Activated T-cell treated with anti-CD3 and anti-CD28 coated beads for 4 hours (primary cell): Measurements from ENCODE around the gene OR2AJ1.

ENCODE experiments used
- DNase-seq: peaks from one replicate; pipeline ENCODE4 v3.0.0-alpha.2; 2020

OR2AJ1 gene

GRCh38 chr1:247924868-247925267 lies at the start of gene OR2AJ1:
Gene OR2AJ1, plus strand, starts transcription at chr1:247924889. Its CDS starts 8,880 bp downstream, at chr1:247933769.
- DNase-seq, result no peak

- DNase-seq, result no peak
Observed at GRCh38 chr1:247883346-247883745, 41.3 kb upstream of the OR2AJ1 start.

- DNase-seq, result no peak
Observed at GRCh38 chr1:247884797-247885413, 39.8 kb upstream of the OR2AJ1 start.

- no peak for DNase-seq
Observed at GRCh38 chr1:247895163-247895637, 29.5 kb upstream of the OR2AJ1 start, which contains the start of gene OR2W3. Gene OR2W3, plus strand, starts transcription at chr1:247895587. Its CDS starts 0 bp downstream, at chr1:247895587.

DNA sequence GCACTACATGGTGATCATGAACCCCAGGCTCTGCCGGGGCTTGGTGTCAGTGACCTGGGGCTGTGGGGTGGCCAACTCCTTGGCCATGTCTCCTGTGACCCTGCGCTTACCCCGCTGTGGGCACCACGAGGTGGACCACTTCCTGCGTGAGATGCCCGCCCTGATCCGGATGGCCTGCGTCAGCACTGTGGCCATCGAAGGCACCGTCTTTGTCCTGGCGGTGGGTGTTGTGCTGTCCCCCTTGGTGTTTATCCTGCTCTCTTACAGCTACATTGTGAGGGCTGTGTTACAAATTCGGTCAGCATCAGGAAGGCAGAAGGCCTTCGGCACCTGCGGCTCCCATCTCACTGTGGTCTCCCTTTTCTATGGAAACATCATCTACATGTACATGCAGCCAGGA lies 28.7 kb upstream of the OR2AJ1 start:
- DNase-seq, result no peak

DNA sequence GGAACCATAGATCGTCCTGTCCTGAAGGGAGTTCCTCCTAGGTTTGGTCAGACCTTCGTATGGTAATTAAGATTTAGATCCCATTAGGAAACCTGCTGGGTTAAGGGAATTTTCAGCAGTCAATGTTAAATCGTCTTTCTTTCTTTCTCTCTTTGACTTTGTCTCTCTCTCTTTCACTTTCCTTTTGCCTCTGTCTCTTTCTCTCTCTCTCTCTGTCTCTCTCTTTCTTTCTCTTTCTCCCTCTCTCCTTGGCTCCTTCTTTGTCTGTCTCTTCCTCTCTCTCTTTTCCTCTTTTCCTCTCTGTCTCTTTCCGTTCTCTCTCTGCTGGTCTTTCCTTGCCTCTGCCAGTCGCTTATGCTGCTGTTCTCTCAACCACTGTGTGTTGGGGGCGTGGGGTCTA lies 20.6 kb upstream of the OR2AJ1 start:
- DNase-seq, result no peak

DNA sequence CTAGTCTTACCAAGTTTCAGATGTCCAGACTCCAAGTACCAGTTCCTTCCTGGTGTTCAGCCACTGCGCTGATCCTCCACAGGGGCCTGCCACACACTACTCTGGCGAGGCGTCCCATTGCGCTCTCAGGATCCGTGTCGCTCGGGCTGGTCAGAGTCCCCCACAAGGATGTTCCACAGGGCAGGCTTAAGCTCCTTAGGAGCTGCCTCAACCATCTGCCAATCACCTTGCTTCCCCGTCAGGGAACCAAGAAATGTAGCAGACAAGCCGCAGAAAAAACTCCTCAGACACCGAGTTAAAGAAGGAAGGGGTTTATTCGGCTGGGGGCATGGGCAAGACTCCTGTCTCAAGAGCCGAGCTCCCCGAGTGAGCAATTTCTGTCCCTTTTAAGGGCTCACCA lies 19.5 kb upstream of the OR2AJ1 start:
- no peak for DNase-seq

GRCh38 chr1:247905910-247906503 lies 18.7 kb upstream of the OR2AJ1 start:
- no peak for DNase-seq

- DNase-seq, result no peak
Observed at GRCh38 chr1:247906504-247907047, 18.1 kb upstream of the OR2AJ1 start.

DNA sequence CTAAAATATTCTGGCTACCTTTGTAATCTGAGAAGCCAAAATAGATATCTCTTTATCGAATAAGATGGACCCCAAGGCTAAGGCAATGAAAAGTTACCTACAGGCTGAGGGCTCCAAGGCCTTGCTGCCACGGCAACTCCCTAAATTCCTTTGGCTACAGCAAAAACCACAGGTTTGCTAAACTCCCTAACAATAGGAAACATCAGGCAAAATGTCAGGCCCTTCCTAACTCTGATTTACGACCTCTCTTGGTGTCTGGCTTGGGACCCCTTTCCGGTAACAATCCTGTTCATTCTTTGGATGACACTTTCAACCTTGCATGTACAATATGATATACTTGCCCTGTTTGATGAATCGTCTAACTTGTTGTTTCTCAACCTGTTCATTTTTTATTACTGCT lies 15.9 kb upstream of the OR2AJ1 start:
- DNase-seq, result no peak

- no peak for DNase-seq
Observed at GRCh38 chr1:247913786-247914185, 10.9 kb upstream of the OR2AJ1 start.

GRCh38 chr1:247914941-247915662 lies 9.6 kb upstream of the OR2AJ1 start:
- DNase-seq, result no peak

GRCh38 chr1:247919952-247920351 lies 4.7 kb upstream of the OR2AJ1 start, which contains the start of gene OR2T8:
Gene OR2T8, plus strand, starts transcription at chr1:247920252. Its CDS starts 766 bp downstream, at chr1:247921018.
- no peak for DNase-seq

GRCh38 chr1:247923941-247924340 lies 748 bp upstream of the OR2AJ1 start:
- DNase-seq, result no peak

DNA sequence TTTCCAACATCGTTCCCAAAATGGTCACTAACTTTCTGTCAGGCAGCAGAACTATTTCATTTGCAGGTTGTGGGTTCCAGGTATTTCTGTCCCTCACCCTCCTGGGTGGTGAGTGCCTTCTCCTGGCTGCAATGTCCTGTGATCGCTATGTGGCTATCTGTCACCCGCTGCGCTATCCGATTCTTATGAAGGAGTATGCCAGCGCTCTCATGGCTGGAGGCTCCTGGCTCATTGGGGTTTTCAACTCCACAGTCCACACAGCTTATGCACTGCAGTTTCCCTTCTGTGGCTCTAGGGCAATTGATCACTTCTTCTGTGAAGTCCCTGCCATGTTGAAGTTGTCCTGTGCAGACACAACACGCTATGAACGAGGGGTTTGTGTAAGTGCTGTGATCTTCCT lies 9.3 kb downstream of the OR2AJ1 start:
- DNase-seq, result no peak

DNA sequence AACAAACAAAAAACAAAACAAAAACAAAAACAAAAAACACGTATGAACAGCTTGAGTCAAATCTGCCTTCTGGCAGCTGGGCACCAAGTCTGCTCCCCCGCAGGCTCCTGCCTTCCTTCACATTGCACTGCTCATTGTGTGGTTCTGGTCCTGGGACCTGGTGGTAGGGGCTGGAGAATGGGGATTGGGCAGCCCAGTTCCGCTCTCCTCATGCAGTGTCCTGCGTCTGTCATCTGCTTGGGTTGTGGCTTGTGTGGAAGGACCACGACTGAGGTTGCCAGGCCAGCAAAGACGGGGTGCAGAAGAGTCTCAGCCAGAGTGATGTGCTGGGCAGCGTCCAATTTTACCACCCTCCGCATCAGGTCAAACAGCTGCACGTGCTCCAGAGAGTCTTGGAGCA lies 11.1 kb downstream of the OR2AJ1 start:
- no peak for DNase-seq

- no peak for DNase-seq
Observed at GRCh38 chr1:247936415-247936814, 11.7 kb downstream of the OR2AJ1 start.

GRCh38 chr1:247936965-247937734 lies 12.5 kb downstream of the OR2AJ1 start:
- peak; percentile 78 for DNase-seq

DNA sequence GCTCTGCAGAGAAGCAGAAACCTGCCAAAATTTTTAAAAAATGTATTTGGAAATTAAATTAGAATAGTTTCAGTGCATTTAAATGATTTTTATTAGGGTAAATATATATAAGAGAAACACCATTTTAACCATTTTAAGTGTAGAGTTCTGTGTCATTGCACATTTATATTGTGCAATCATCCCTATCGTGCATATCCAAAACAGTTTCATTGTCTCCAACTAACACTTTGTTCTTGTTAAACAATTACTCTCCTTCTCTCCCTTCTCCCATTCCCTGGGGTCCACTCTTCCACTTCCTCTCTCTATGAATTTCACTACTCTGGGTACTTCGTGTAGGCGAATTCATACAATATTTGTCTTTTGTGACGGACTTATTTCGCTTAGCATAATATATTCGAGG lies 17.9 kb downstream of the OR2AJ1 start:
- no peak for DNase-seq

DNA sequence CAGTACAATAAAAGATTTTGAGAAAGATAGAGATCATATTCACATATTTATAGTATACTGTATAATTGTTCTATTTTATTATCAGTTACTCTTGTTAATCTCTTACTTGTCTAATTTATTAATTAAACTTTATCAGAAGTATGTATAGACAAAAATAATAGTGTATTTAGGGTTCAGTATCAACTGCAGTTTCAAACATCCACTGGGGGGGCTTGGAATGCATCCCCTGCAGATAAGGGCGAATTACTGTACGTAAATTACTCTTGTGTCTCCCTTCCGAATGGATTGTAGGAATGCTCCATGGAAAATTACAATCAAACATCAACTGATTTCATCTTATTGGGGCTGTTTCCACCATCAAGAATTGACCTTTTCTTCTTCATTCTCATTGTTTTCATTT lies 23.9 kb downstream of the OR2AJ1 start, which contains the start of gene OR2L8:
OR2L8 (plus strand) TSS at position 301 of the 400 bp plus-strand sequence; CDS start at position 301, 0 bp downstream.
- DNase-seq, result no peak

DNA sequence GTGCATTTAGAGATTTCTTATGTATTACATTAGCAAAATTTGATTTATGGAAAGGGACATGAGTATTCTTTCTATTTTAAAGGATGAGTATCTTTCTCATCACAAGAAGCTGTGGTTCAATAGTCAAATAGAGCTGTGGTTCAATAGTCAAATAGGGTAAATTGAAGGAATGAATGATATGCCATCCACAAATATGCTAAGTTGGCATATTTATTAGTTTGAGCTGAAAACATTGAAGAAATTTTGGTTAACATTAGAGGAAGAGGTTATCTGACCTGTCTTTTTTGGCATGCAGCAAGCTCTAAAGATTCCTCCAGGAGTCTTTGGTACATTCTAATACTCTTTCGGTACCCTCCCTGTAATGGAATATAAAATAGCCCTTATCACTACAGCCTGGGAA lies 28.7 kb downstream of the OR2AJ1 start:
- DNase-seq, result no peak

- DNase-seq, result no peak
Observed at GRCh38 chr1:247961791-247962190, 37.1 kb downstream of the OR2AJ1 start.
